Stimulated activated CD4-positive, alpha-beta T cell treated with anti-CD3 and anti-CD28 coated beads, Interleukin-12 subunit alpha, Interleukin-12 subunit beta, amount 100 ng/mL, for 48 hours (primary cell): Measurements from ENCODE around the gene PPP1R37.

Experiments
- DNase-seq, 3 donors: peaks; one replicate each; pipeline ENCODE4 v3.0.0-alpha.2; 2020; ENCODE audit warnings: low read depth in 2 of 3, low spot score in 1 of 3

The PPP1R37 gene

DNA sequence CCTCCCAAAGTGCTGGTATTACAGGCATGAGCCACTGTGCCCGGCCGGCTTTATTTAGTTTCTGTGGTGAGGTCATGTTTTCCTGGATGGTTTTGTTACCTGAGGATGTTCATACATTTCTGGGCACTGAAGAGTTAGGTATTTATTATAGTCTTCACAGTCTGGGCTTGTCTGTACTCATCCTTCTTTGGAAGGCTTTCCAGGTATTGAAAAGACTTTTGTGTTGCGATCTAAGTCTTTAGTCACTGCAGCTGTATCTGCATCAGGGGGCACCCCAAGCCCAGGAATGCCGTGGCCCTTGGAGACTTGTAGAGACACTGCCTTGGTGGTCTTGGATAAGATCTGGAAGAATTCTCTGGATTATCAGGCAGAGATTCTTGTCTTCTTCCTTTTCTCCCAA lies 98.4 kb downstream of the PPP1R37 start:
- no peak for DNase-seq

DNA sequence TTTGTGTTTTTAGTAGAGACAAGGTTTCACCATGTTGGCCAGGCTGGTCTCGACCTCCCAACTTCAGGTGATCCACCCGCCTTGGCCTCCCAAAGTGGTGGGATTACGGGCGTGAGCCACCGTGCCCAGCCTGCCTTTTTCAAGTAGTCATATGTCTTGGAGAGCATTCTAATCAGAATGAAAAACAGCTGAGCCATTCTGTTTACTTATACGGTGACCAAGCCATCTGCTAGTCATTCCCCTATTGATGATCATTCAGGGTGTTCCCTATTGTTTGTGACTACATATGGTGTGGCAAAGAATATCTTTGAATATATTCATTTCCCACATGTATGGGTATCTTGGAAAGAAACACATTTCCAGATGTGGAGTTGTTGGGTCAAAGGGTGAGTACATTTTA lies 102.8 kb downstream of the PPP1R37 start:
- DNase-seq: no peak
